ENCODE results near the gene GPD2. TPM values are rescaled to one million over a fixed set of nuclear protein-coding genes. Genes with fewer than 3 reads are reported as not detected.

GPD2 gene
- total RNA-seq, 2 donors from 2014 or later = 20.5 to 76.8 TPM

GRCh38 chr2:156576005-156576404 is 139.8 kb downstream of the GPD2 start:
- no peak overlapping the region for H3K27ac ChIP-seq
- ATAC-seq = no peak
- H3K27me3 ChIP-seq = no peaks in the 10 kb centered on the region
- no peak for DNase-seq
- H3K36me3 ChIP-seq (replicated peaks in 1 of 2; ENCODE audit: insufficient read depth in 1 of 2, low read depth in 2 of 2) = no peaks in the 10 kb centered on the region
- H3K4me1 ChIP-seq = no peaks in the 10 kb centered on the region
- TF ChIP-seq POLR2A (IDR thresholded peaks at IDR 0.05) (no peak), CTCF (IDR thresholded peaks at IDR 0.05) (no peak)
- no peaks in the 10 kb centered on the region for H3K9me3 ChIP-seq
- intact Hi-C loops (cut with DNase I) = no loop called here
- H3K4me3 ChIP-seq = no peak overlapping the region
- 62 to 94% methylated on average over 3 of the region's 3 CpGs for WGBS, 2 donors

DNA sequence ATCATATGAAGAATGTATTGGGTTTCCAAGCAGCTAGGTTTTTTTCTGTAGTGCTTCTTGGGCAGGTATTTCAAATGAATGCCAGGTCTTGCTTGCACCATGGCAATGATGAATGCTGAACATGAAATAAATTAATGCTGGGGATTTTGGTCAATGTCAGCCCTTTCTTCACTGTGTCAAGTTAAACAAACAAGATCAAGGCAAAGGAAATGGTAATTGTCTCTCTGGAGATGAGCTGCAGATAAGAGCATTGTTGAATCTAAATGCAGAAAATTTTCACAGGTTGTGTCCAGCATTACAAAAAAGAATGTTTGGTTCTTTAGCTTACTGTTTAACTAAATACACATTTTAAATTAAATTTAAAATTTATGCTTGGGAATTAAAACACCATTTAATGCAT is 144.3 kb downstream of the GPD2 start:
- no peaks in the 10 kb centered on the region for H3K4me1 ChIP-seq
- H3K27ac ChIP-seq = no peak overlapping the region
- DNase-seq (no peak), ATAC-seq (no peak)
- H3K27me3 ChIP-seq = no peaks in the 10 kb centered on the region
- intact Hi-C loops (cut with DNase I) = no loop called here
- no peaks in the 10 kb centered on the region for H3K9me3 ChIP-seq
- no peaks in the 10 kb centered on the region for H3K36me3 ChIP-seq (replicated peaks in 1 of 2; ENCODE audit: insufficient read depth in 1 of 2, low read depth in 2 of 2)
- H3K4me3 ChIP-seq = no peak overlapping the region
- no peak for TF ChIP-seq CTCF (IDR thresholded peaks at IDR 0.05)
- TF ChIP-seq POLR2A (IDR thresholded peaks at IDR 0.05) = no peak

DNA sequence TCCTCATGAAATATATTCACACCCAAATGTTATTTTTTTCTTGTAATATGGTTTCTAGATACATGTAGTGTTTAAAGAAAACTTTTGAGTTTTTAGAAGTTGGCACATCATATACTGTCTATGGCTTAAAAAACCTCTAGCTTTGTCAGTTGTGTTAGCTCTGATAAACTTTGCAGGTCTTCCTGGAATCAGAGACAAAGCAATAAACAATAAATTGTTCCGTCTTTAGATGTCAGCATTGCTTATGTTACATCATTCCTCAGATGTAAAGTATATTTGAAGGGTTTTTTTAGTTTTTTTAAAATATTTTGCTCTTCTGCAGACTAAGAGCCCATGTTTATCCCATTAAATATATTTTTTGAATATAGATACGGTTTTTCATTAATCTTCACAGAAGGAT is 145.1 kb downstream of the GPD2 start:
- H3K4me1 ChIP-seq = no peaks in the 10 kb centered on the region
- ATAC-seq = no peak
- DNase-seq = no peak
- intact Hi-C loops (cut with DNase I) = no loop called here
- H3K27me3 ChIP-seq = no peaks in the 10 kb centered on the region
- no peaks in the 10 kb centered on the region for H3K36me3 ChIP-seq (replicated peaks in 1 of 2; ENCODE audit: insufficient read depth in 1 of 2, low read depth in 2 of 2)
- H3K9me3 ChIP-seq = no peaks in the 10 kb centered on the region
- no peak overlapping the region for H3K4me3 ChIP-seq
- no peak overlapping the region for H3K27ac ChIP-seq
- TF ChIP-seq CTCF (IDR thresholded peaks at IDR 0.05) = no peak
- no peak for TF ChIP-seq POLR2A (IDR thresholded peaks at IDR 0.05)
- 89 to 93% methylated on average over 2 of the region's 2 CpGs for WGBS, 2 donors

DNA sequence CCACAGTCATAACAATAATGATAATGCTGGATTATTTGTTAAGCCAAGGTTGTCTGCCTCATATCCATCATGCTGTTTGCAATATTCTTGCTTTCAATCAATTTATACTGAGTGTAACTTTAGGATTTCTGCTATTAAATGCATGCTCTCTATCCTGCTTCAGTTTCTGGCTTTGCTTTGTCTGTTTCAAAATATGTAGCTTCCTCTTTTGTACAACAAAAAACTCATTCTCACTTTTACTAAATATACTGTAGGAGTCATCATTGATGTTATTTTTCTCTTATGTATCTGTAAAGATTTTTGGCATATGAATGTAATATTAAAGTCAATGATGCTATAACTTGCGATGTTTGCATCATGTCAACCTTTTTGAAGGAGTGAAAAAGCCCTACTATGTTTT is 149.3 kb downstream of the GPD2 start:
- Histone ChIP-seq H3K36me3 (replicated peaks in 1 of 2; ENCODE audit: insufficient read depth in 1 of 2, low read depth in 2 of 2) (no peaks in the 10 kb centered on the region), H3K4me1 (peaks cover 4% of the 10 kb centered on the region), H3K27me3 (no peaks in the 10 kb centered on the region), H3K9me3 (no peaks in the 10 kb centered on the region), H3K27ac (no peak overlapping the region), H3K4me3 (no peak overlapping the region)
- ATAC-seq (no peak), DNase-seq (no peak)
- intact Hi-C loops (cut with DNase I) = no loop called here
- WGBS, 2 donors = 94 to 97% methylated on average over 1 of the region's 1 CpG
- TF ChIP-seq CTCF (IDR thresholded peaks at IDR 0.05) (no peak), POLR2A (IDR thresholded peaks at IDR 0.05) (no peak)

- 36 to 40% methylated on average over 2 of the region's 2 CpGs for WGBS, 2 donors
- Histone ChIP-seq H3K4me3 (no peak overlapping the region), H3K4me1 (peaks cover 4% of the 10 kb centered on the region), H3K9me3 (no peaks in the 10 kb centered on the region), H3K36me3 (replicated peaks in 1 of 2; ENCODE audit: insufficient read depth in 1 of 2, low read depth in 2 of 2) (no peaks in the 10 kb centered on the region), H3K27ac (no peak overlapping the region), H3K27me3 (no peaks in the 10 kb centered on the region)
- intact Hi-C loops (cut with DNase I) = no loop called here
- DNase-seq = no peak
- ATAC-seq = no peak
- TF ChIP-seq POLR2A (IDR thresholded peaks at IDR 0.05) = no peak
- TF ChIP-seq CTCF (IDR thresholded peaks at IDR 0.05) = no peak
Observed at GRCh38 chr2:156586621-156587020, 150.4 kb downstream of the GPD2 start.
